Glomerular visceral epithelial cell (primary cell): ENCODE measurements around the gene WDR7.

Source experiments
- DNase-seq: peaks from one replicate; pipeline ENCODE4 v3.0.0-alpha.2; 2016; ENCODE audit errors: extremely low spot score

The WDR7 gene

GRCh38 chr18:57040175-57040574 lies 389.0 kb downstream of the WDR7 start:
- no peak for DNase-seq

- DNase-seq, result no peak
These were observed 392.1 kb downstream of the WDR7 start for GRCh38 chr18:57043241-57043640.

GRCh38 chr18:57048351-57048750 lies 397.2 kb downstream of the WDR7 start:
- no peak for DNase-seq

- DNase-seq, result no peak
These were observed 397.7 kb downstream of the WDR7 start for GRCh38 chr18:57048859-57049258.

GRCh38 chr18:57050310-57050949 lies 399.3 kb downstream of the WDR7 start:
- DNase-seq, result no peak

GRCh38 chr18:57051021-57051656 lies 400.0 kb downstream of the WDR7 start:
- no peak for DNase-seq

- DNase-seq, result no peak
These were observed 400.5 kb downstream of the WDR7 start for GRCh38 chr18:57051657-57052044.

- DNase-seq, result no peak
These were observed 401.0 kb downstream of the WDR7 start for GRCh38 chr18:57052173-57052572.

- no peak for DNase-seq
These were observed 401.6 kb downstream of the WDR7 start for GRCh38 chr18:57052759-57053158.

- DNase-seq, result no peak
These were observed 403.7 kb downstream of the WDR7 start for GRCh38 chr18:57054891-57055290.

- no peak for DNase-seq
These were observed 406.7 kb downstream of the WDR7 start for GRCh38 chr18:57057890-57058289.

- no peak for DNase-seq
These were observed 407.6 kb downstream of the WDR7 start for GRCh38 chr18:57058734-57059133.

- no peak for DNase-seq
These were observed 408.2 kb downstream of the WDR7 start for GRCh38 chr18:57059366-57059765.

- DNase-seq, result no peak
These were observed 409.7 kb downstream of the WDR7 start for GRCh38 chr18:57060814-57061213.

GRCh38 chr18:57062178-57062577 lies 411.0 kb downstream of the WDR7 start:
- DNase-seq, result no peak

- DNase-seq, result no peak
These were observed 411.7 kb downstream of the WDR7 start for GRCh38 chr18:57062844-57063243.

- DNase-seq, result no peak
These were observed 412.5 kb downstream of the WDR7 start for GRCh38 chr18:57063601-57064103.

GRCh38 chr18:57073501-57074187 lies 422.5 kb downstream of the WDR7 start:
- no peak for DNase-seq

- DNase-seq, result no peak
These were observed 424.7 kb downstream of the WDR7 start for GRCh38 chr18:57075716-57076400.

GRCh38 chr18:57077005-57077765 lies 426.0 kb downstream of the WDR7 start:
- DNase-seq, result no peak

GRCh38 chr18:57077786-57078552 lies 426.8 kb downstream of the WDR7 start:
- no peak for DNase-seq
